ENCODE data around the gene CNOT3. TPM values are rescaled to one million over a fixed set of nuclear protein-coding genes. Genes with fewer than 3 reads are reported as not detected.
A peak's percentile ranks its signal among the peaks of the same experiment; 100 is the strongest.

Gene CNOT3
- polyA plus RNA-seq, 1 of the 3 experiments (the other 2 are of a cell fraction), result 14.2 TPM

- H3K79me2 ChIP-seq (ENCODE audit: insufficient read depth), result peaks cover 72% of the 10 kb centered on the region
- H4K20me1 ChIP-seq (ENCODE audit: insufficient read depth), result no peaks in the 10 kb centered on the region
- DNase-seq, result peak; percentile 94
- H3K9me2 ChIP-seq, result no peaks in the 10 kb centered on the region
- H3K36me3 ChIP-seq (replicated peaks in 1 of 2; ENCODE audit: control insufficient read depth in 1 of 2, insufficient read depth in 2 of 2, low read length in 1 of 2), result peaks cover 21 to 23% of the 10 kb centered on the region in 2 experiments
- peak within 1 kb of the TSS; percentile 92 for H3K9ac ChIP-seq
- H3K4me3 ChIP-seq (ENCODE audit: low read depth in 2 of 2, low read length in 1 of 2), result peak within 1 kb of the TSS; percentile 84 to 100
- H3F3A ChIP-seq (replicated peaks; ENCODE audit: insufficient read depth), result peaks cover 7% of the 10 kb centered on the region
- TF ChIP-seq, protein P1, sequence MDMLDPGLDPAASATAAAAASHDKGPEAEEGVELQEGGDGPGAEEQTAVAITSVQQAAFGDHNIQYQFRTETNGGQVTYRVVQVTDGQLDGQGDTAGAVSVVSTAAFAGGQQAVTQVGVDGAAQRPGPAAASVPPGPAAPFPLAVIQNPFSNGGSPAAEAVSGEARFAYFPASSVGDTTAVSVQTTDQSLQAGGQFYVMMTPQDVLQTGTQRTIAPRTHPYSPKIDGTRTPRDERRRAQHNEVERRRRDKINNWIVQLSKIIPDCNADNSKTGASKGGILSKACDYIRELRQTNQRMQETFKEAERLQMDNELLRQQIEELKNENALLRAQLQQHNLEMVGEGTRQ (IDR thresholded peaks at IDR 0.05; ENCODE audit: borderline replicate concordance, low read depth, low read length), result no peak
- TF ChIP-seq TAF1 (IDR thresholded peaks at IDR 0.05; ENCODE audit: borderline replicate concordance, low read depth, low read length), result 0 out of 2 replicates have a peak, but pooled peaks have one; percentile 55
- TF ChIP-seq SIN3A (IDR thresholded peaks at IDR 0.05; ENCODE audit: borderline replicate concordance, low read depth, low read length), result peak; percentile 26; the same call in 1 of the 2 replicates
- TF ChIP-seq, protein P2, sequence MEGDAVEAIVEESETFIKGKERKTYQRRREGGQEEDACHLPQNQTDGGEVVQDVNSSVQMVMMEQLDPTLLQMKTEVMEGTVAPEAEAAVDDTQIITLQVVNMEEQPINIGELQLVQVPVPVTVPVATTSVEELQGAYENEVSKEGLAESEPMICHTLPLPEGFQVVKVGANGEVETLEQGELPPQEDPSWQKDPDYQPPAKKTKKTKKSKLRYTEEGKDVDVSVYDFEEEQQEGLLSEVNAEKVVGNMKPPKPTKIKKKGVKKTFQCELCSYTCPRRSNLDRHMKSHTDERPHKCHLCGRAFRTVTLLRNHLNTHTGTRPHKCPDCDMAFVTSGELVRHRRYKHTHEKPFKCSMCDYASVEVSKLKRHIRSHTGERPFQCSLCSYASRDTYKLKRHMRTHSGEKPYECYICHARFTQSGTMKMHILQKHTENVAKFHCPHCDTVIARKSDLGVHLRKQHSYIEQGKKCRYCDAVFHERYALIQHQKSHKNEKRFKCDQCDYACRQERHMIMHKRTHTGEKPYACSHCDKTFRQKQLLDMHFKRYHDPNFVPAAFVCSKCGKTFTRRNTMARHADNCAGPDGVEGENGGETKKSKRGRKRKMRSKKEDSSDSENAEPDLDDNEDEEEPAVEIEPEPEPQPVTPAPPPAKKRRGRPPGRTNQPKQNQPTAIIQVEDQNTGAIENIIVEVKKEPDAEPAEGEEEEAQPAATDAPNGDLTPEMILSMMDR (IDR thresholded peaks at IDR 0.05), result peak; percentile 33
- TF ChIP-seq POLR2AphosphoS5 (IDR thresholded peaks at IDR 0.05; ENCODE audit: low read depth, low read length), result peak; percentile 63; the same call in 1 of the 2 replicates
- peak; percentile 10 for TF ChIP-seq CHD2 (IDR thresholded peaks at IDR 0.05; ENCODE audit: low read length, partially characterized antibody)
- no peak for TF ChIP-seq USF1 (IDR thresholded peaks at IDR 0.05; ENCODE audit: borderline replicate concordance, low read depth)
- WGBS (ENCODE audit: low lambda C conversion rate), result 0% methylated on average over 25 of the region's 64 CpGs
- peak within 1 kb of the TSS; percentile 96 to 97 for H3K27ac ChIP-seq (ENCODE audit: low read depth in 2 of 2, low read length in 1 of 2)
- peaks cover 0 to 15% of the 10 kb centered on the region in 2 experiments; a peak in 1 of 4 replicates for H3K4me1 ChIP-seq (ENCODE audit: control insufficient read depth in 1 of 2, insufficient read depth in 2 of 2, low read depth in 1 of 2, low read length in 1 of 2)
- CTCF ChIA-PET, result interaction anchor here (0.9 to 1.7 kb wide), 7 partner anchors 9 to 77 kb away, joined by 4 to 7 read pairs (median 6); partner anchors contain the start of gene TMC4
- H3K9me3 ChIP-seq, result no peaks in the 10 kb centered on the region
- H2AFZ ChIP-seq (ENCODE audit: low read depth), result peak within 1 kb of the TSS; percentile 82; the same call in 1 of the 2 replicates
- POLR2A ChIA-PET, result interaction anchor here (0.5 to 4.1 kb wide), 9 partner anchors 12 to 428 kb away, joined by 3 to 50 read pairs (median 3); partner anchors contain the start of genes LENG1, MYADM and RPS9
- H3K4me2 ChIP-seq, result peak within 1 kb of the TSS; percentile 90
- H3K27me3 ChIP-seq (ENCODE audit: insufficient read depth), result no peaks in the 10 kb centered on the region
Observed at GRCh38 chr19:54189145-54189734, 51.7 kb downstream of the CNOT3 start, which contains the start of gene MBOAT7. MBOAT7 (minus strand) TSS chr19:54189580; CDS start chr19:54188508, 1,072 bp downstream.

DNA sequence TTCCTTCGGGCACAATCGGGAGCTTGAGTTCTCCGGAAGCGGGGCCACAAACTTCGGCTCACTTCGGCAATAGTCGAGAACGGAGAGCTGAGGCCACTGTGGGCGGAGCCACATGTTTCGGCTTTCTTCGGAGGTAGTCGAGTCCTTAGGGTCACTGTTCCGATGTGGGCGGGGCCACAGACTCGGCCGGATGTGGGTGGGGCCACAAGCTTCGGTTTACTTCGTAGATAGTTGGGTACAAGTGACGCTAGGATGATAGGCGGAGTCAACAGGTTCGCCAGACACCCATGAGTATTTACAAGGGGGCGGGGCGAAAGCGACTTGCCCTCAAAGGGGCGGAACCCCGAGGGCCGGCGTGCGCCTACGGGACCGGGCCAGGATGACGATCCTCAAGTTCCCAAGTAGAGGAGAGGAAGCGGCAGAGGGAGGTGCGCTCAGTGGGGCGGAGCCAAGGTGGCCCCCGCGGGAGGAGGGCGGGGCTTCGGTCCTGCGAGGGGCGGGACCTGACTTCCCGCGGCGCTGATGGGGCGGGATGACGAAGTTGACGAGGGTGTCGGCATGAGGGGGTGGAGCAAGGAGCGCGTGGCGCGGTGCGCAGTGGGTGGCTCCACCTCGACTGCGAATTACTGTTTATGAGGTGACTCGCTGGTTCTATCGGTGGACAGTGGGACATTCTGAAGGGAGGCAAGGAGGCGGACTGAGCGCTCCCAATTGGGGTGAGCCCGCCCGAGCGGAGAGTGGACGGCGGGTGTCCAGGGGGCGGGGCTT, 52.4 kb downstream of the CNOT3 start:
- H2AFZ ChIP-seq (ENCODE audit: low read depth), result no peak overlapping the region
- peak overlapping the region; percentile 47; the same call in 1 of the 2 replicates for H3K4me2 ChIP-seq
- DNase-seq, result peak; percentile 87
- ChIA-PET CTCF (interaction anchor here (1.0 to 1.7 kb wide), 6 partner anchors 12 to 76 kb away, joined by 4 to 7 read pairs (median 6); partner anchors contain the start of gene TMC4), POLR2A (interaction anchor here (0.5 to 4.1 kb wide), 7 partner anchors 11 to 428 kb away, joined by 3 to 50 read pairs (median 3); partner anchors contain the start of genes LENG1, MYADM and RPS9)
- H3K79me2 ChIP-seq (ENCODE audit: insufficient read depth), result peaks cover 74% of the 10 kb centered on the region
- no peaks in the 10 kb centered on the region for H3K9me2 ChIP-seq
- peaks cover 7% of the 10 kb centered on the region for H3F3A ChIP-seq (replicated peaks; ENCODE audit: insufficient read depth)
- peak overlapping the region; percentile 96 to 97 for H3K27ac ChIP-seq (ENCODE audit: low read depth in 2 of 2, low read length in 1 of 2)
- peaks cover 0 to 15% of the 10 kb centered on the region in 2 experiments; a peak in 1 of 4 replicates for H3K4me1 ChIP-seq (ENCODE audit: control insufficient read depth in 1 of 2, insufficient read depth in 2 of 2, low read depth in 1 of 2, low read length in 1 of 2)
- WGBS (ENCODE audit: low lambda C conversion rate), result 0% methylated on average over 16 of the region's 65 CpGs
- no peaks in the 10 kb centered on the region for H3K27me3 ChIP-seq (ENCODE audit: insufficient read depth)
- H3K36me3 ChIP-seq (replicated peaks in 1 of 2; ENCODE audit: control insufficient read depth in 1 of 2, insufficient read depth in 2 of 2, low read length in 1 of 2), result peaks cover 21 to 24% of the 10 kb centered on the region in 2 experiments
- H3K4me3 ChIP-seq (ENCODE audit: low read depth in 2 of 2, low read length in 1 of 2), result peak overlapping the region; percentile 84 to 93
- H4K20me1 ChIP-seq (ENCODE audit: insufficient read depth), result no peaks in the 10 kb centered on the region
- H3K9ac ChIP-seq, result peak overlapping the region; percentile 78
- no peaks in the 10 kb centered on the region for H3K9me3 ChIP-seq
- TF ChIP-seq CHD2 (IDR thresholded peaks at IDR 0.05; ENCODE audit: low read length, partially characterized antibody), result no peak
- no peak for TF ChIP-seq GATA2 (CRISPR knock-in tag; IDR thresholded peaks at IDR 0.05)
- no peak for TF ChIP-seq NFIC (IDR thresholded peaks at IDR 0.05; ENCODE audit: borderline replicate concordance)
- peak; percentile 86 for TF ChIP-seq RFX5 (IDR thresholded peaks at IDR 0.05; ENCODE audit: low read length)
- TF ChIP-seq, protein P3, sequence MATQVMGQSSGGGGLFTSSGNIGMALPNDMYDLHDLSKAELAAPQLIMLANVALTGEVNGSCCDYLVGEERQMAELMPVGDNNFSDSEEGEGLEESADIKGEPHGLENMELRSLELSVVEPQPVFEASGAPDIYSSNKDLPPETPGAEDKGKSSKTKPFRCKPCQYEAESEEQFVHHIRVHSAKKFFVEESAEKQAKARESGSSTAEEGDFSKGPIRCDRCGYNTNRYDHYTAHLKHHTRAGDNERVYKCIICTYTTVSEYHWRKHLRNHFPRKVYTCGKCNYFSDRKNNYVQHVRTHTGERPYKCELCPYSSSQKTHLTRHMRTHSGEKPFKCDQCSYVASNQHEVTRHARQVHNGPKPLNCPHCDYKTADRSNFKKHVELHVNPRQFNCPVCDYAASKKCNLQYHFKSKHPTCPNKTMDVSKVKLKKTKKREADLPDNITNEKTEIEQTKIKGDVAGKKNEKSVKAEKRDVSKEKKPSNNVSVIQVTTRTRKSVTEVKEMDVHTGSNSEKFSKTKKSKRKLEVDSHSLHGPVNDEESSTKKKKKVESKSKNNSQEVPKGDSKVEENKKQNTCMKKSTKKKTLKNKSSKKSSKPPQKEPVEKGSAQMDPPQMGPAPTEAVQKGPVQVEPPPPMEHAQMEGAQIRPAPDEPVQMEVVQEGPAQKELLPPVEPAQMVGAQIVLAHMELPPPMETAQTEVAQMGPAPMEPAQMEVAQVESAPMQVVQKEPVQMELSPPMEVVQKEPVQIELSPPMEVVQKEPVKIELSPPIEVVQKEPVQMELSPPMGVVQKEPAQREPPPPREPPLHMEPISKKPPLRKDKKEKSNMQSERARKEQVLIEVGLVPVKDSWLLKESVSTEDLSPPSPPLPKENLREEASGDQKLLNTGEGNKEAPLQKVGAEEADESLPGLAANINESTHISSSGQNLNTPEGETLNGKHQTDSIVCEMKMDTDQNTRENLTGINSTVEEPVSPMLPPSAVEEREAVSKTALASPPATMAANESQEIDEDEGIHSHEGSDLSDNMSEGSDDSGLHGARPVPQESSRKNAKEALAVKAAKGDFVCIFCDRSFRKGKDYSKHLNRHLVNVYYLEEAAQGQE (IDR thresholded peaks at IDR 0.05; ENCODE audit: low read depth, low read length), result no peak
- TF ChIP-seq PBX3 (IDR thresholded peaks at IDR 0.05), result no peak
- TF ChIP-seq EZH2phosphoT487 (IDR thresholded peaks at IDR 0.05; ENCODE audit: borderline replicate concordance, low read depth), result no peak
- TF ChIP-seq SIN3A (IDR thresholded peaks at IDR 0.05; ENCODE audit: borderline replicate concordance, low read depth, low read length), result no peak; the same call in 1 of the 2 replicates
